HepG2 (cell line): ENCODE measurements around the gene MGA. TPM values are rescaled to one million over a fixed set of nuclear protein-coding genes. Genes with fewer than 3 reads are reported as not detected.
A peak's percentile ranks its signal among the peaks of the same experiment; 100 is the strongest.

Experiments
- ARID4A ChIP-seq: sonication (generic); formaldehyde crosslinking; IDR thresholded peaks from 2 replicates; pipeline ENCODE4 v1.5.0; 2020; ENCODE audit warnings: mild to moderate bottlenecking, missing genetic modification reagents, borderline replicate concordance
- CAMTA2 ChIP-seq: sonication (generic); formaldehyde crosslinking; IDR thresholded peaks from 2 replicates; pipeline ENCODE4 v1.4.0; 2020; ENCODE audit warnings: mild to moderate bottlenecking, missing genetic modification reagents, borderline replicate concordance
- FOXK1 ChIP-seq: sonication (generic); formaldehyde crosslinking; IDR thresholded peaks from 2 replicates; pipeline ENCODE4 v1.4.0; 2020; ENCODE audit warnings: low read depth, missing genetic modification reagents, borderline replicate concordance
- FOXP1 ChIP-seq, 2 experiments: fragments of 450-650 bp in 1 of 2; IDR thresholded peaks; 2 replicates each; pipeline ENCODE4 v1.6.1; 2017 to 2018; ENCODE audit warnings: antibody characterized with exemption in 1 of 2
- KLF16 ChIP-seq, 2 experiments: sonication (generic) in 1 of 2; formaldehyde crosslinking in 1 of 2; IDR thresholded peaks; 2 replicates each; pipeline versions ENCODE4 v1.6.1 to v1.8.0; 2016 to 2023; ENCODE audit warnings: missing genetic modification reagents in 2 of 2, missing compliant biosample characterization in 1 of 2
- NFIC ChIP-seq: IDR thresholded peaks from 2 replicates; pipeline ENCODE4 v1.6.1; 2012; ENCODE audit warnings: mild to moderate bottlenecking, low read length, inconsistent platforms
- PCBP1 ChIP-seq: fragments of 200-400 bp; formaldehyde crosslinking; IDR thresholded peaks from 2 replicates; pipeline ENCODE4 v1.6.1; 2017; ENCODE audit warnings: mild to moderate bottlenecking, low read depth, low read length, borderline replicate concordance
- PHF21A ChIP-seq: sonication (generic); formaldehyde crosslinking; IDR thresholded peaks from 2 replicates; pipeline ENCODE4 v1.5.0; 2020; ENCODE audit warnings: mild to moderate bottlenecking, missing genetic modification reagents
- POLR2A ChIP-seq, 2 experiments: IDR thresholded peaks; 2 replicates each; pipeline ENCODE4 v1.6.1; 2011; ENCODE audit warnings: low read depth in 2 of 2, low read length in 2 of 2, mild to moderate bottlenecking in 1 of 2, moderate library complexity in 1 of 2; ENCODE audit not compliant: insufficient read depth in 1 of 2
- REL ChIP-seq: sonication (generic); formaldehyde crosslinking; conservative IDR thresholded peaks from 2 replicates; pipeline ENCODE4 v1.8.0; 2022; ENCODE audit warnings: mild to moderate bottlenecking, missing genetic modification reagents, moderate library complexity
- RFX3 ChIP-seq: IDR thresholded peaks from 2 replicates; pipeline ENCODE4 v1.6.1; 2016; ENCODE audit warnings: missing biosample characterization, missing genetic modification reagents
- RORA ChIP-seq: sonication (generic); formaldehyde crosslinking; IDR thresholded peaks from 2 replicates; pipeline ENCODE4 v1.5.0; 2020; ENCODE audit warnings: mild to moderate bottlenecking, missing genetic modification reagents, moderate library complexity
- SOX6 ChIP-seq, 2 experiments: fragments of 450-650 bp in 1 of 2; sonication (generic) in 1 of 2; formaldehyde crosslinking in 1 of 2; IDR thresholded peaks; 2 replicates each; pipeline versions ENCODE4 v1.4.0 to v1.6.1; 2017 to 2020; ENCODE audit warnings: antibody characterized with exemption in 1 of 2, mild to moderate bottlenecking in 1 of 2, missing genetic modification reagents in 1 of 2
- TFDP2 ChIP-seq: sonication (generic); formaldehyde crosslinking; IDR thresholded peaks from 2 replicates; pipeline ENCODE4 v1.4.0; 2020; ENCODE audit warnings: missing genetic modification reagents
- ZBTB7B ChIP-seq: sonication (generic); formaldehyde crosslinking; IDR thresholded peaks from 2 replicates; pipeline ENCODE4 v1.4.0; 2020; ENCODE audit warnings: missing genetic modification reagents
- ZNF614 ChIP-seq: IDR thresholded peaks from 2 replicates; pipeline ENCODE4 v1.6.1; 2018; ENCODE audit warnings: missing biosample characterization, missing genetic modification reagents, inconsistent platforms, borderline replicate concordance
- ZNF644 ChIP-seq: IDR thresholded peaks from 2 replicates; pipeline ENCODE4 v1.6.1; 2016; ENCODE audit warnings: low read depth
- ZNF687 ChIP-seq: sonication (generic); formaldehyde crosslinking; IDR thresholded peaks from 2 replicates; pipeline ENCODE4 v1.5.1; 2020; ENCODE audit warnings: mild to moderate bottlenecking, missing genetic modification reagents, moderate library complexity
- ZNF761 ChIP-seq: sonication (generic); formaldehyde crosslinking; conservative IDR thresholded peaks from 2 replicates; pipeline ENCODE4 v1.4.0; 2020; ENCODE audit warnings: mild to moderate bottlenecking, missing genetic modification reagents
- ZNF781 ChIP-seq: sonication (generic); formaldehyde crosslinking; IDR thresholded peaks from 2 replicates; pipeline ENCODE4 v1.5.1; 2020; ENCODE audit warnings: borderline replicate concordance, mild to moderate bottlenecking, missing genetic modification reagents; ENCODE audit errors: not compliant biosample characterization
- polyA plus RNA-seq, 8 experiments: library from polyadenylated mRNA; depleted of rRNA in 3 of 8; stranded (reverse) in 7 of 8; unstranded in 1 of 8; fragments of >200 nt; fragmentation: Illumina TruSeq in 4 of 8; extraction: Trizol in 4 of 8; gene quantifications; 2 replicates each; pipeline versions ENCODE4 v1.2.1 to v1.2.3, GENCODE V29; 2011 to 2016; ENCODE audit warnings: low read depth in 4 of 8, missing spikeins in 1 of 8, mixed read lengths in 1 of 8; ENCODE audit not compliant: insufficient read depth in 1 of 8
- total RNA-seq, 5 experiments: library from RNA; depleted of rRNA; stranded (reverse); fragments of >200 nt; fragmentation: Illumina TruSeq; extraction: Trizol; gene quantifications; 2 replicates each; pipeline ENCODE4 v1.2.3, GENCODE V29; 2016; ENCODE audit warnings: low read depth in 1 of 5

The MGA gene
- total and polyA plus RNA-seq, 2 of the 13 experiments (the other 11 are each of a cell fraction or from before 2014, with no cell fraction given) = 5.3 to 59.0 TPM

GRCh38 chr15:41661518-41662225 is 1.5 kb downstream of the MGA start (continued):
- TF ChIP-seq TFDP2 (CRISPR knock-in tag) = peak; percentile 84
- peak in 1 of 2 experiments; percentile 28; a peak in 2 of 4 replicates for TF ChIP-seq POLR2A (IDR thresholded peaks at IDR 0.05; ENCODE audit: insufficient read depth in 1 of 2, low read depth in 2 of 2, low read length in 2 of 2)
- TF ChIP-seq ARID4A (CRISPR knock-in tag) = peak; percentile 95
- 0 out of 2 replicates have a peak, but pooled peaks have one; percentile 75 for TF ChIP-seq PCBP1
- TF ChIP-seq KLF16 (CRISPR knock-in tag; IDR thresholded peaks at IDR 0.05) = peak in 1 of 2 experiments; percentile 37; a peak in 1 of 4 replicates
- TF ChIP-seq ZNF761 = 0 out of 2 replicates have a peak, but pooled peaks have one; percentile 44
- TF ChIP-seq ZNF644 = no peak
- TF ChIP-seq RFX3 (CRISPR knock-in tag) = peak; percentile 66; the same call in 1 of the 2 replicates
- TF ChIP-seq NFIC = no peak
- no peak; the same call in 1 of the 2 replicates for TF ChIP-seq REL
- TF ChIP-seq ZNF781 (CRISPR knock-in tag) = no peak
- 0 out of 2 replicates have a peak, but pooled peaks have one; percentile 26 for TF ChIP-seq ZBTB7B (CRISPR knock-in tag)
- no peak for TF ChIP-seq FOXP1 (IDR thresholded peaks at IDR 0.05)
- TF ChIP-seq FOXP1 (CRISPR knock-in tag; IDR thresholded peaks at IDR 0.05) = no peak
- no peak for TF ChIP-seq SOX6 (IDR thresholded peaks at IDR 0.05)
- TF ChIP-seq SOX6 (CRISPR knock-in tag; IDR thresholded peaks at IDR 0.05) = peak; percentile 30; the same call in 1 of the 2 replicates
- no peak for TF ChIP-seq PHF21A (CRISPR knock-in tag)
- TF ChIP-seq ZNF687 (CRISPR knock-in tag) = peak; percentile 97
- TF ChIP-seq CAMTA2 (CRISPR knock-in tag) = no peak
- peak; percentile 61; the same call in 1 of the 2 replicates for TF ChIP-seq FOXK1
- TF ChIP-seq ZNF614 (CRISPR knock-in tag) = no peak
- no peak for TF ChIP-seq RORA
